Measurements from ENCODE around the gene ATP6V0D1.
"Not testable (repeated sequence)": the region's sequence is repeated elsewhere in the genome, so short reads cannot be mapped to it uniquely, and the experiment has no call there.

Gene ATP6V0D1

GRCh38 chr16:67417333-67418061, 63.5 kb downstream of the ATP6V0D1 start:
- no peak overlapping the region for H3K9ac ChIP-seq (ENCODE audit: insufficient read length, low read depth)
- no peaks in the 10 kb centered on the region for H3K9me3 ChIP-seq (ENCODE audit: insufficient read depth, low read length)
- H3K27me3 ChIP-seq (ENCODE audit: insufficient read depth, insufficient read length): peaks cover 6% of the 10 kb centered on the region

GRCh38 chr16:67415872-67416793, 64.8 kb downstream of the ATP6V0D1 start, which contains the start of gene ZDHHC1:
Gene ZDHHC1 (minus strand): TSS chr16:67416477. CDS start chr16:67407775, 8,702 bp downstream.
- DNase-seq (ENCODE audit: low read depth, low spot score): no peak
- peak within 1 kb of the TSS; percentile 85 for H3K9ac ChIP-seq (ENCODE audit: insufficient read length, low read depth)
- TF ChIP-seq SUZ12 (IDR thresholded peaks at IDR 0.05; ENCODE audit: extremely low read depth, insufficient read depth, insufficient read length) (no peak), ZNF274 (IDR thresholded peaks at IDR 0.05; ENCODE audit: low read depth, low read length) (no peak), YY1 (IDR thresholded peaks at IDR 0.05; ENCODE audit: insufficient read depth, insufficient read length) (no peak)
- no peaks in the 10 kb centered on the region for H3K36me3 ChIP-seq (ENCODE audit: insufficient read depth, insufficient read length, low read length)
- H3K27me3 ChIP-seq (ENCODE audit: insufficient read depth, insufficient read length): peaks cover 6% of the 10 kb centered on the region
- peak within 1 kb of the TSS; percentile 57 for H3K4me3 ChIP-seq (ENCODE audit: insufficient read length, low read depth)
- H3K4me1 ChIP-seq (ENCODE audit: insufficient read depth, insufficient read length): peaks cover 7% of the 10 kb centered on the region
- no peaks in the 10 kb centered on the region for H3K9me3 ChIP-seq (ENCODE audit: insufficient read depth, low read length)

More at GRCh38 chr16:67417333-67418061, 63.5 kb downstream of the ATP6V0D1 start:
- Histone ChIP-seq H3K4me3 (ENCODE audit: insufficient read length, low read depth) (no peak overlapping the region), H3K36me3 (ENCODE audit: insufficient read depth, insufficient read length, low read length) (no peaks in the 10 kb centered on the region), H3K4me1 (ENCODE audit: insufficient read depth, insufficient read length) (peaks cover 9% of the 10 kb centered on the region)
- TF ChIP-seq ZNF274 (IDR thresholded peaks at IDR 0.05; ENCODE audit: low read depth, low read length) (no peak), YY1 (IDR thresholded peaks at IDR 0.05; ENCODE audit: insufficient read depth, insufficient read length) (no peak), SUZ12 (IDR thresholded peaks at IDR 0.05; ENCODE audit: extremely low read depth, insufficient read depth, insufficient read length) (no peak)
- no peak for DNase-seq (ENCODE audit: low read depth, low spot score)

- not testable (repeated sequence) for H3K27me3 ChIP-seq (ENCODE audit: insufficient read depth, insufficient read length); H3K9me3 ChIP-seq (ENCODE audit: insufficient read depth, low read length); DNase-seq (ENCODE audit: low read depth, low spot score); H3K4me1 ChIP-seq (ENCODE audit: insufficient read depth, insufficient read length); H3K36me3 ChIP-seq (ENCODE audit: insufficient read depth, insufficient read length, low read length)
- Histone ChIP-seq H3K4me3 (ENCODE audit: insufficient read length, low read depth) (peak overlapping the region; percentile 57), H3K9ac (ENCODE audit: insufficient read length, low read depth) (peak overlapping the region; percentile 85)
Observed at GRCh38 chr16:67415421-67415820, 65.5 kb downstream of the ATP6V0D1 start.

- Histone ChIP-seq H3K4me1 (ENCODE audit: insufficient read depth, insufficient read length) (peaks cover 8% of the 10 kb centered on the region), H3K9ac (ENCODE audit: insufficient read length, low read depth) (no peak overlapping the region)
- TF ChIP-seq SUZ12 (IDR thresholded peaks at IDR 0.05; ENCODE audit: extremely low read depth, insufficient read depth, insufficient read length) (no peak), ZNF274 (IDR thresholded peaks at IDR 0.05; ENCODE audit: low read depth, low read length) (no peak), YY1 (IDR thresholded peaks at IDR 0.05; ENCODE audit: insufficient read depth, insufficient read length) (no peak)
Observed at GRCh38 chr16:67413978-67414911, 66.7 kb downstream of the ATP6V0D1 start.

DNA sequence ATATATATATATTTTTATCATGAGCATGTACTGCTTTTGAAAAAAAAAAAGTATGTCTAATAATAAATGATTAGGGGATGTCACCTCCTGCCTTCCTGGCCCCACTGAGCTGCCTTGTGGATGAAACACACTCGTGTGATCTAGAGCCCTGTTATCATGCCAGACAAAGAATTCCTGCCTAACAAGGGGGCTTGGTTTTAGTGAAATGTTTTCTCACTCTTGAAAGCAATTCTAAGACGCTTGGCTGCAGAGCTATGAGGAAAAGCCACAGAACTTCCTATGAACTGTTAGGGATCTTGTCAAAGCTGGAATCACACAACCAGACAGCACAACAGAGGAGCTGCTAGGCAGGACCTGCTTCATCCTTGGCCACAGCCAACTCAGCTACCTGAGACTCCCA, 68.7 kb downstream of the ATP6V0D1 start:
- Histone ChIP-seq H3K9me3 (ENCODE audit: insufficient read depth, low read length) (no peaks in the 10 kb centered on the region), H3K4me1 (ENCODE audit: insufficient read depth, insufficient read length) (peaks cover 12% of the 10 kb centered on the region), H3K4me3 (ENCODE audit: insufficient read length, low read depth) (no peak overlapping the region), H3K9ac (ENCODE audit: insufficient read length, low read depth) (no peak overlapping the region), H3K27me3 (ENCODE audit: insufficient read depth, insufficient read length) (peaks cover 4% of the 10 kb centered on the region), H3K36me3 (ENCODE audit: insufficient read depth, insufficient read length, low read length) (no peaks in the 10 kb centered on the region)
- TF ChIP-seq SUZ12 (IDR thresholded peaks at IDR 0.05; ENCODE audit: extremely low read depth, insufficient read depth, insufficient read length) (no peak), YY1 (IDR thresholded peaks at IDR 0.05; ENCODE audit: insufficient read depth, insufficient read length) (no peak), ZNF274 (IDR thresholded peaks at IDR 0.05; ENCODE audit: low read depth, low read length) (no peak)
- DNase-seq (ENCODE audit: low read depth, low spot score): no peak

More at GRCh38 chr16:67413978-67414911, 66.7 kb downstream of the ATP6V0D1 start:
- no peak for DNase-seq (ENCODE audit: low read depth, low spot score)
- Histone ChIP-seq H3K4me3 (ENCODE audit: insufficient read length, low read depth) (no peak overlapping the region), H3K36me3 (ENCODE audit: insufficient read depth, insufficient read length, low read length) (no peaks in the 10 kb centered on the region), H3K9me3 (ENCODE audit: insufficient read depth, low read length) (no peaks in the 10 kb centered on the region), H3K27me3 (ENCODE audit: insufficient read depth, insufficient read length) (peaks cover 6% of the 10 kb centered on the region)

DNA sequence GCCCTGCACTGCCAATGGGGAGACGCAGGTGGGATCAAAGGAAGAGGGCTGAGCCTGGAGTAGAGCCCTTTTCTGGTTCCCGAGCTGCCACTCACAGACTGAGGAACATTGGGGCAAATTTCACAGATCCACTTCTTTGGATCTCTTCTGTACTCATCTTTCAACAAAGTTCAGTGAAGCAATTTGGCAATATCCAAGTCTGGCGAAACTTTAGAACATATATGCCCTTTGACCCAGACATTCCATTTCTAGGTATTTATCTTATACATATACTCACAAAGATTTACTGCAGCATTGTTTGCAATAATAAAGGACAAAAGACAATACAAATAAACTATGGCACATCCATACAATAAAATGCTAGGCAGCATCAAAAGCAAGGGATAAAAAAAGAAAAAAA, 69.6 kb downstream of the ATP6V0D1 start:
- DNase-seq (ENCODE audit: low read depth, low spot score): no peak
- Histone ChIP-seq H3K27me3 (ENCODE audit: insufficient read depth, insufficient read length) (no peaks in the 10 kb centered on the region), H3K9me3 (ENCODE audit: insufficient read depth, low read length) (no peaks in the 10 kb centered on the region), H3K4me1 (ENCODE audit: insufficient read depth, insufficient read length) (peaks cover 17% of the 10 kb centered on the region), H3K9ac (ENCODE audit: insufficient read length, low read depth) (no peak overlapping the region), H3K36me3 (ENCODE audit: insufficient read depth, insufficient read length, low read length) (no peaks in the 10 kb centered on the region), H3K4me3 (ENCODE audit: insufficient read length, low read depth) (no peak overlapping the region)
- TF ChIP-seq SUZ12 (IDR thresholded peaks at IDR 0.05; ENCODE audit: extremely low read depth, insufficient read depth, insufficient read length) (no peak), YY1 (IDR thresholded peaks at IDR 0.05; ENCODE audit: insufficient read depth, insufficient read length) (no peak), ZNF274 (IDR thresholded peaks at IDR 0.05; ENCODE audit: low read depth, low read length) (no peak)

Measured in NT2/D1 (cell line).